GM20000 (cell line): ENCODE measurements around the gene ASAP2.

Source experiments
- DNase-seq: peaks from one replicate; pipeline ENCODE4 v3.0.0; 2012; ENCODE audit warnings: low spot score
- TF ChIP-seq, protein P1 (sequence below): IDR thresholded peaks from 2 replicates; pipeline ENCODE4 v1.5.1; 2012; ENCODE audit warnings: mild to moderate bottlenecking, control low read depth; ENCODE audit errors: extremely low read depth, missing control alignments

Gene ASAP2

DNA sequence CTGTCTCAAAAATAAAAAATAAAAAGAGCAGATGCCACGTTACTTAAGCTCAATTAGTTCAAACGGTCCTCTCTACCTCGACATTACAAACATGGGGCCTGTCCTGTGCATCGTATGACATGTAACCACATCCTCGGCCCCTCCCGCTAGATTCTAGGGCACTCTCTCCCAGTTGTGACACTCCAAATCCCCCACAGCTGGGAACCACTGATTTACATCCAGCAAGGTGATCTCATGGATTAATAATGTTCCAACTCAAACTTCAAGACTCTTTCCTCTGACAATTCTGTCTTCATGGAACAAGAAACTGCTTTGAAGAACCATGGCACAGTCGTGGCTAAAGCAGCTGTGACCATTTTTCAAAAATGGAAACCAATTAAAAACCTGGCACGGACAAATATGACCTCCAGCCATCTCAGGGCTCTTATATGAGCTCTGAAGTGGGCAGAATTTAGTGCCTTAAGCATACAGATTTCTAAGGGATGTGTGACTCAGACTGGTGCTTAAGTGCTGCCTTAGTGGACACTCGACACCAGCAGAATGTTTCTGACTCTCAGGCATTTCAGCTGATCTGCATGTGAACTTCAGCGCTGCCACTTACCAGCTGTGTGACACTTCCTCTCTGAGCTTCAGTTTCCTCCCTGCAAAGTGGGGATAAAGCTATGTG lies 31.7 kb upstream of the ASAP2 start:
- TF ChIP-seq, protein P1, sequence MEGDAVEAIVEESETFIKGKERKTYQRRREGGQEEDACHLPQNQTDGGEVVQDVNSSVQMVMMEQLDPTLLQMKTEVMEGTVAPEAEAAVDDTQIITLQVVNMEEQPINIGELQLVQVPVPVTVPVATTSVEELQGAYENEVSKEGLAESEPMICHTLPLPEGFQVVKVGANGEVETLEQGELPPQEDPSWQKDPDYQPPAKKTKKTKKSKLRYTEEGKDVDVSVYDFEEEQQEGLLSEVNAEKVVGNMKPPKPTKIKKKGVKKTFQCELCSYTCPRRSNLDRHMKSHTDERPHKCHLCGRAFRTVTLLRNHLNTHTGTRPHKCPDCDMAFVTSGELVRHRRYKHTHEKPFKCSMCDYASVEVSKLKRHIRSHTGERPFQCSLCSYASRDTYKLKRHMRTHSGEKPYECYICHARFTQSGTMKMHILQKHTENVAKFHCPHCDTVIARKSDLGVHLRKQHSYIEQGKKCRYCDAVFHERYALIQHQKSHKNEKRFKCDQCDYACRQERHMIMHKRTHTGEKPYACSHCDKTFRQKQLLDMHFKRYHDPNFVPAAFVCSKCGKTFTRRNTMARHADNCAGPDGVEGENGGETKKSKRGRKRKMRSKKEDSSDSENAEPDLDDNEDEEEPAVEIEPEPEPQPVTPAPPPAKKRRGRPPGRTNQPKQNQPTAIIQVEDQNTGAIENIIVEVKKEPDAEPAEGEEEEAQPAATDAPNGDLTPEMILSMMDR: no peak
- no peak for DNase-seq

DNA sequence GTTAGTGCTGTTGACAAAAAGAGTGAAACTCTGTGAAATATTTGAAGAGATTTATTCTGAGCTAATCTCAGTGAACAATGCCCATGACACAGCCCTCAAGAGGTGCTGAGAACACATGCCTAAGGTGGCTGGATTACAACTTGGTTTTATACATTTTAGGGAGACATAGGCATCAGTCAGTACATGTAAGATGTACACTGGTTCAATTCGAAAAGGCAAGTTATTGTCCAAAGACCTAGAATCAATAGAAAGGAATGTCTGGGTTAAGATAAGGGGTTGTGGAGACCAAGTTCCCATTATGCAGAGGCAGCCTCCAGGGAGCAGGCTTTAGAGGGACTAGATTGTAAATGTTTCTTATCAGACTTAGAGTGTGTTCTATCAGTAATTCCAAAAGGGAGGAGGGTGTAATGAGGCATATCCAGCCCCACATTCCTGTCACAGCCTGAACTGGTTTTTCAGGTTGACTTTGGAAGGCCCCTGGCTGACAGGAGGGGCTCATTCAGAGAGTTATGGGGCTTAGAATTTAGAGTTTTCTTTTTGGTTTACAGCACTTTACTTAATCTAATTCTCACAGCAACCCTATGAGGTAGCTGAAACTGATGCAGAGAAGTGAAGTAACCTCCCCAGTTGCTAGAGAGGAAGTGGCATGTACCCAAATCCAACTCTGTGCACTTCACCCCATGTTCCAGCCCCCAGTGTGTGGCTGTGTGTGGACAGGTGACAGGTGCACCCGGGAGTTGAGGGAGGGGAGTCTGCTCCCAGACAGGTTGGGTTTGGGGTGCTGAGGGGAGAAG lies 28.3 kb upstream of the ASAP2 start:
- TF ChIP-seq, protein P1: no peak
- no peak for DNase-seq

DNA sequence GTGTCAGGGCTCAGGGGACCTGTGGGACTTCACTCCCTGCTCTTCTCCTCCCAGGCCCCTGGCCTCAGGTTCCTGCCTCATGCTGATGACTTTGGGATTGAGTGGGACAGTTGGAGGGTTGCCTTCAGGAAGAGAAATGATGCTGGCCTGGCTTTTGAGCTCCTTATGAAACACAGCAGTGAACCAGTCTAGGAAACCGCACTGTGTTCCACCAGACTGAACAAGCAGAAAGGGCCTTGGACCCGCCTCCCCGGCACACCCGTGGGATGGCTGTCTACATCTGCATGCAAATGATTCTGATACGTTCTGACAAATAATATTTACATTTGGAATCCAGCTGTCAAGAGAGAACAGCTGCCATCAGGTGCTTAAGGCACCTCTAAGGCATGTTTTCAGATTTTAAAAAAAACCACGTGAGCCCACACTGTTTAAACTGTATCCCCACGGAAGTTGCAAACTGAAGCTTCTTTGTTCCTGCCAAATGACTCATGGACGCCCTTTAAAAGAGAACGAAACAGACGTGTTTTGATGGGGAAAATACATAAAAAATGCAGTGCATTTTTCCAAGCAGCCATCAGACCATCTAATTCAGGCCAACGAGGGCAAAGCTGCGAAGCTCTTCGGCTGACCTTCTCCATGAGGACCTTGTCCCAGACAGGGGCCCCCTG lies 27.6 kb upstream of the ASAP2 start:
- TF ChIP-seq, protein P1: no peak
- no peak for DNase-seq

DNA sequence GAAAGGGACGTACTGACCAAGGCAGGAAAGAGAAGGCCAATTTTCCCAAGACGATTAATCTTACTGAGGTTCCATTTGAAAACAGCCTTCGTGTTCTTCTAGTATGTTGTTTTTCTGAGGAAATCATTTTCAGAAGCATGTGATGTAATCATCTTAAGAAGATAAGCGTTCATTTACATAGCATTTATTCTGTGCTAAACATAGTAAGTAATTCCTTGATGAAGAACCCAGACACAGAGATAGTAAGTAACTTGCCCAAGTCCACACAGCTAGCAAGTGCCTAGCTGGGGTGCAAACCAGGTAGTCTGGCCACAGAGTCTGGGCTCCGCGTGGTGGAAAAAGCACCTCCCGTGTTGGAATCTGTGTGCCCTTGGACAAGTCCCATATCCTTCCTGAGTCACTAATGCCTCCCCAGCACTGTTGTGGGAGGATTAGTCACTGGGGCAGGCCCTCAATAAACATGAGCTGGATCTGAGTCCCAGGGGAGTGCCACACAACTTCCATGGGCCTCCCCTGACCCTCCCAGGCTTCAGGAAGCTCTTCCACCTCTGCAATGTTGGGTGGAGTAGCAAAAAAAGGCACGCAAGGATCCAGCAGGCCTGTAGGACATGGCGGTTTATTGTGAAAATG lies 26.9 kb upstream of the ASAP2 start:
- DNase-seq: no peak
- TF ChIP-seq, protein P1: no peak

DNA sequence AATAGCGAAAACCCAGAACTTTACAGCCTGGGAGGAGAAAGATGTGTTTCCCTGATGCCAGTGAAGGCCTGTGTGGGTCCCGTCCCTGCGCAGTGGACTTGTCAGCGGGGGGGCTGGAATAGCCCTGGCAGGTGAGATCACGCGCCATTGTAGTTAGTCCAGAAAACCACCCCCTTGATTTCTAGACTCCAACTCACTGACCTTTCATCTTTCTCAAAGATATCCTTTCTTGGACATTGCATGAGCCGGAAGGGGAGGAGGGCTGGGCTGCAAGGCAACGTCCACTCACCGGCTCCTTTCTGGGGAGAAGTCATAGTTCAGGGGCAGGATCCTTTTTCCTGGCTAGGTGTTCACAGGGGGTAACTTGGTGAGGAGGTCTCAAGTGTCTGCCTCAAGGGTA lies 22.3 kb upstream of the ASAP2 start:
- TF ChIP-seq, protein P1: no peak
- no peak for DNase-seq

DNA sequence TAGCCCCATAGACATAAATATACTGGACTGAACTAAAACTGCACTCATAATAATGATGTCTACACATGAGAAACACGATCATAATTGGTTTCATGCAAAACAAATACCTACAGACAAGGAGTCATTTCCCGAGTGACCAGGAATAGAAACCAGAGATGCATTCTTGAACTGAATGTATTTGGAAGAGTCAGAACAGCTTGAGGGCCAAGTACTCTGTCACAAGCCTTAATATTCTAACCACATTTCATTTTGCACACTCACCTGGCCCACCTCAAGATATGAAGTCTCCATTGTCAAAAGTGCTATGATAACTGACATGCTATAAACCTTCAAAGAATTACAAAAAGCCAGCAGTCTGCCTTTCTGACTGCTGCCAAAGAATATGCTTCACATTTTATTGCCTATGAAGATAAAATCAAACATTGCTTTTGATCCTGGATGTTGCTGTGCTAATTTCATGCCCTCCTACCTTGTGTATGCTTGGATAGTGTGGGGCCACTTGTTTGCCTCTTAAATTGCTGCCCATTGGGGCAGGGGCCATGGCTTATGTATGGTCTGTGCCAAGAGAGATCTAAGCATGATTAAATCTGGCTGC lies 18.9 kb upstream of the ASAP2 start:
- DNase-seq: no peak
- TF ChIP-seq, protein P1: no peak
